WTC11 (cell line): ENCODE measurements around the gene PMF1. TPM values are rescaled to one million over a fixed set of nuclear protein-coding genes. Genes with fewer than 3 reads are reported as not detected.

Experiments
- ATAC-seq: fragments of 200-7000 bp; cut with Tn5 transposase; 2 replicates; pipeline ENCODE4 v1.10.0; 2021; ENCODE audit warnings: mild to moderate bottlenecking, moderate library complexity
- CTCF ChIA-PET: fragments of 300-600 bp; sonication (Branson Sonifier 250); formaldehyde crosslinking; loops from one replicate; lab custom pipeline; 2021; ENCODE audit warnings: antibody characterized with exemption; lab: Charles Lee
- POLR2A ChIA-PET: fragments of 350-600 bp; sonication (Branson Sonifier 250); formaldehyde crosslinking; loops from one replicate; lab custom pipeline; 2021; ENCODE audit warnings: antibody characterized with exemption; lab: Charles Lee
- DNase-seq: peaks from one replicate; pipeline ENCODE4 v3.0.0; 2021; ENCODE audit warnings: low spot score
- H3K27ac Mint-ChIP-seq: 2 replicates; pipeline ENCODE4 v1.8.0; 2021; ENCODE audit warnings: mixed read lengths
- H3K27me3 Mint-ChIP-seq: 2 replicates; pipeline ENCODE4 v1.8.0; 2021; ENCODE audit warnings: low read depth, mild to moderate bottlenecking, moderate library complexity, mixed read lengths
- H3K36me3 Mint-ChIP-seq: 2 replicates; pipeline ENCODE4 v1.8.0; 2021; ENCODE audit warnings: mixed read lengths
- H3K4me1 Mint-ChIP-seq: 2 replicates; pipeline ENCODE4 v1.8.0; 2022; ENCODE audit warnings: mixed read lengths
- H3K4me3 Mint-ChIP-seq: 2 replicates; pipeline ENCODE4 v1.8.0; 2021; ENCODE audit warnings: mild to moderate bottlenecking, moderate library complexity, mixed read lengths
- H3K9me3 Mint-ChIP-seq: 2 replicates; pipeline ENCODE4 v1.8.0; 2021; ENCODE audit warnings: mixed read lengths
- EMX1 ChIP-seq: fragments of 250-450 bp; sonication (Bioruptor Pico); IDR thresholded peaks from 2 replicates; pipeline ENCODE4 v1.8.0; 2021; ENCODE audit warnings: mild to moderate bottlenecking
- FOXK1 ChIP-seq: sonication (generic); formaldehyde crosslinking; IDR thresholded peaks from 2 replicates; pipeline ENCODE4 v1.8.0; 2022; ENCODE audit warnings: mild to moderate bottlenecking, moderate library complexity, missing genetic modification reagents
- GABPB1 ChIP-seq: sonication (generic); formaldehyde crosslinking; IDR thresholded peaks from 2 replicates; pipeline ENCODE4 v1.8.1; 2023; ENCODE audit warnings: mild to moderate bottlenecking, missing genetic modification reagents
- IRF2 ChIP-seq: sonication (generic); formaldehyde crosslinking; IDR thresholded peaks from 2 replicates; pipeline ENCODE4 v1.8.0; 2022; ENCODE audit warnings: low read depth, missing genetic modification reagents, borderline replicate concordance
- NFATC4 ChIP-seq: fragments of 250-450 bp; sonication (Bioruptor Pico); IDR thresholded peaks from 2 replicates; pipeline ENCODE4 v1.9.0; 2021; ENCODE audit warnings: mild to moderate bottlenecking
- RELA ChIP-seq: sonication (generic); formaldehyde crosslinking; IDR thresholded peaks from 2 replicates; pipeline ENCODE4 v1.8.1; 2022; ENCODE audit warnings: missing genetic modification reagents, mild to moderate bottlenecking, borderline replicate concordance
- ZNF232 ChIP-seq: sonication (generic); formaldehyde crosslinking; IDR thresholded peaks from 2 replicates; pipeline ENCODE4 v1.8.0; 2022; ENCODE audit warnings: mild to moderate bottlenecking, missing genetic modification reagents
- total RNA-seq: library from RNA; stranded (reverse); gene quantifications from 3 replicates; pipeline ENCODE4 v1.2.3, GENCODE V29; 2021
- TF ChIP-seq, protein P1 (sequence below): fragments of 250-450 bp; sonication (Bioruptor Pico); conservative IDR thresholded peaks from 2 replicates; pipeline ENCODE4 v1.9.0; 2021; ENCODE audit warnings: mild to moderate bottlenecking
- TF ChIP-seq, protein P2 (sequence below): fragments of 200-600 bp; IDR thresholded peaks from 2 replicates; pipeline ENCODE4 v1.8.0; 2022; ENCODE audit warnings: antibody characterized with exemption
- TF ChIP-seq, protein P3 (sequence below): sonication (generic); formaldehyde crosslinking; IDR thresholded peaks from 2 replicates; pipeline ENCODE4 v1.8.0; 2022; ENCODE audit warnings: mild to moderate bottlenecking, missing genetic modification reagents
- TF ChIP-seq, protein P4 (sequence below): fragments of 250-450 bp; sonication (Bioruptor Pico); IDR thresholded peaks from 2 replicates; pipeline ENCODE4 v1.9.0; 2021; ENCODE audit warnings: mild to moderate bottlenecking, borderline replicate concordance
- TF ChIP-seq, protein P5 (sequence below): sonication (generic); formaldehyde crosslinking; IDR thresholded peaks from 2 replicates; pipeline ENCODE4 v1.8.0; 2022; ENCODE audit warnings: mild to moderate bottlenecking, missing genetic modification reagents
- TF ChIP-seq, protein P6 (sequence below): sonication (generic); formaldehyde crosslinking; IDR thresholded peaks from 2 replicates; pipeline ENCODE4 v1.8.0; 2023; ENCODE audit warnings: mild to moderate bottlenecking, missing genetic modification reagents
- TF ChIP-seq, protein P7 (sequence below): sonication (generic); formaldehyde crosslinking; IDR thresholded peaks from 2 replicates; pipeline ENCODE4 v1.8.1; 2023; ENCODE audit warnings: mild to moderate bottlenecking, missing genetic modification reagents, borderline replicate concordance
- TF ChIP-seq, protein P8 (sequence below): fragments of 250-450 bp; sonication (Bioruptor Pico); IDR thresholded peaks from 2 replicates; pipeline ENCODE4 v1.9.0; 2021; ENCODE audit warnings: moderate library complexity, mild to moderate bottlenecking, inconsistent platforms, borderline replicate concordance

Gene PMF1
- total RNA-seq, 1 experiment from 2014 or later = 129 TPM

DNA sequence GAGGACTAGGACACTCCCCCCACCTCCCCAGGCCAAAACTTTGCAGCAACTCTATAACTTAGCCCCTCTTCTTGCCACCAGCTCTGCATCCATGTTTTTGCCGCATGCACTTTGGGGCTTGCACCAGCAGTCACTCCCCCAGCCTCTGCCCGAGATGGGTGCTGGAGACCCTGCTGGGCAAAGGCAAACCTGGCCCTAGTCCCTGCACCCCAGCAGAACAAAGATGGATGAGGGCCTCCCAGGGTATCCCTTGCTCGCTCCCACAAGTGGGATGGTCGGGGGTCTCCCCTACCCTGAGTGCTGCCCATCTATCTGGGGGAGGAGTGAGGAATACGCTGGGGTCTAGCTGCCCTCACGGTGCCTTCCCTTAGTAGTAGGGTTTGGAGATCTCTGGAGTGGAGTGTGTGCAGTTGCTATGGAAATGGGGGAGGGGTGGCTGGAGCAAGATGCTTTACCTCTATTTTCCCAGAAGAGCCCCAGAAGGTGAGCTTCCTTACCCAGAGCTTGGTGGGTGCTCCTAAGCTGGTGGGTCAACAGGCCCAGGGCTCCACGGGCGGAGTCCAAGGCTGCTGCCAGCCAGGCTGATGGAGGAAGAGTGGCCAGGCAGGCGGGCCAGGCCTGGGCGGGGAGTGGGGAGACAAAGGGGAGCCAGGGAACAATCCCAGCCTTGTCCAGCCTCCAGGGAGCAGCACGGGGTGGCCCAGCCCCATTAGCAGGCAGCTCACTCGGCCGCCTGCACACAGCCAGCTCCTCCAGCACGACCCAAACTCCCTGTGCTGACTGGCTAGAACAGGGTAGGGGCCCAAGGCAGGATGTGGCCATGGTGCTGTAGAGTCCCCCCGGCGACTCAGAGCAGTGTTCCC is 34.9 kb downstream of the PMF1 start, which contains the start of gene PAQR6:
PAQR6 (minus strand) TSS at position 597 of the 863 bp plus-strand sequence. CDS start 1,325 bp downstream, outside the sequence.
- ATAC-seq (peak; percentile 31), DNase-seq (peak; percentile 47)
- CTCF ChIA-PET = interaction anchor here (0.5 to 5.1 kb wide), 18 partner anchors 12 to 162 kb away, joined by 3 to 84 read pairs (median 3); partner anchors contain the start of gene SMG5
- Mint-ChIP-seq H3K4me1 (peaks cover 22% of the 10 kb centered on the region), H3K4me3 (no peak within 1 kb of the TSS), H3K36me3 (peaks cover 30% of the 10 kb centered on the region), H3K27ac (peak within 1 kb of the TSS; percentile 49), H3K27me3 (peaks cover 4% of the 10 kb centered on the region), H3K9me3 (no peaks in the 10 kb centered on the region)
- POLR2A ChIA-PET = interaction anchor here (0.6 to 1.2 kb wide), 3 partner anchors 34 to 980 kb away, joined by 3 to 4 read pairs (median 3); partner anchors contain the start of gene PMF1
- TF ChIP-seq IRF2 (CRISPR knock-in tag) (no peak), ZNF232 (no peak), RELA (CRISPR knock-in tag) (no peak), GABPB1 (no peak), FOXK1 (no peak), EMX1 (CRISPR knock-in tag) (no peak), NFATC4 (no peak)
- TF ChIP-seq, protein P1, sequence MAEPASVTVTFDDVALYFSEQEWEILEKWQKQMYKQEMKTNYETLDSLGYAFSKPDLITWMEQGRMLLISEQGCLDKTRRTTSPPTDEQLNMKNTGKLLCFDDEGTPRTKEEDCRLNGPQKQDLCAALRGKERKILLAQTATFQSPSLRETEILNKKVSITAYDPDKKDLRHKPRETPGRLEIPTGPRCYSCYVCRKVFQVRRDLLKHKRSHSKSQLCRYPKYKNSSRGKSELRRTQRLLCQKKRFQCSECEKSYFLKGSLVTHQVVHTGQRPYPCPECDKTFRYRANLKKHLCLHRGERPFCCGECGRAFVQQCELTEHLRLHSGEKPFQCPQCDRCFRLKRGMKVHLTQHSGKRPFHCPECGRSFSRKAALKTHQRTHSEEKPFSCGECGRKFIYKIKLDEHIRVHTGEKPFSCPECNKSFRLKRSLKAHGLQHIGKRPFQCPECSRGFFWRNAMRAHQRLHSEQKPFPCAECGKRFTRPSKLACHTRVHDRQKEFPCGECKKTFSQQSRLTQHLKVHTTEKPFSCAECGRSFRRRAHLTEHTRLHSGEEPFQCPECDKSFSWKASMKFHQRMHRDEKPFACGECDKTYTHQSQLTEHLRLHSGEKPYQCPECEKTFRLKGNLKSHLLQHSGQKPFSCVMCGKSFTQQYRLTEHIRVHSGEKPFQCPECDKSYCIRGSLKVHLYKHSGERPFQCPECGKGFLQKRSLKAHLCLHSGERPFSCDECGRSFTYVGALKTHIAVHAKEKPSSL (CRISPR knock-in tag) = no peak
- TF ChIP-seq, protein P2, sequence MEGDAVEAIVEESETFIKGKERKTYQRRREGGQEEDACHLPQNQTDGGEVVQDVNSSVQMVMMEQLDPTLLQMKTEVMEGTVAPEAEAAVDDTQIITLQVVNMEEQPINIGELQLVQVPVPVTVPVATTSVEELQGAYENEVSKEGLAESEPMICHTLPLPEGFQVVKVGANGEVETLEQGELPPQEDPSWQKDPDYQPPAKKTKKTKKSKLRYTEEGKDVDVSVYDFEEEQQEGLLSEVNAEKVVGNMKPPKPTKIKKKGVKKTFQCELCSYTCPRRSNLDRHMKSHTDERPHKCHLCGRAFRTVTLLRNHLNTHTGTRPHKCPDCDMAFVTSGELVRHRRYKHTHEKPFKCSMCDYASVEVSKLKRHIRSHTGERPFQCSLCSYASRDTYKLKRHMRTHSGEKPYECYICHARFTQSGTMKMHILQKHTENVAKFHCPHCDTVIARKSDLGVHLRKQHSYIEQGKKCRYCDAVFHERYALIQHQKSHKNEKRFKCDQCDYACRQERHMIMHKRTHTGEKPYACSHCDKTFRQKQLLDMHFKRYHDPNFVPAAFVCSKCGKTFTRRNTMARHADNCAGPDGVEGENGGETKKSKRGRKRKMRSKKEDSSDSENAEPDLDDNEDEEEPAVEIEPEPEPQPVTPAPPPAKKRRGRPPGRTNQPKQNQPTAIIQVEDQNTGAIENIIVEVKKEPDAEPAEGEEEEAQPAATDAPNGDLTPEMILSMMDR = no peak
- TF ChIP-seq, protein P3, sequence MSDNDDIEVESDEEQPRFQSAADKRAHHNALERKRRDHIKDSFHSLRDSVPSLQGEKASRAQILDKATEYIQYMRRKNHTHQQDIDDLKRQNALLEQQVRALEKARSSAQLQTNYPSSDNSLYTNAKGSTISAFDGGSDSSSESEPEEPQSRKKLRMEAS (CRISPR knock-in tag) = no peak
- TF ChIP-seq, protein P4, sequence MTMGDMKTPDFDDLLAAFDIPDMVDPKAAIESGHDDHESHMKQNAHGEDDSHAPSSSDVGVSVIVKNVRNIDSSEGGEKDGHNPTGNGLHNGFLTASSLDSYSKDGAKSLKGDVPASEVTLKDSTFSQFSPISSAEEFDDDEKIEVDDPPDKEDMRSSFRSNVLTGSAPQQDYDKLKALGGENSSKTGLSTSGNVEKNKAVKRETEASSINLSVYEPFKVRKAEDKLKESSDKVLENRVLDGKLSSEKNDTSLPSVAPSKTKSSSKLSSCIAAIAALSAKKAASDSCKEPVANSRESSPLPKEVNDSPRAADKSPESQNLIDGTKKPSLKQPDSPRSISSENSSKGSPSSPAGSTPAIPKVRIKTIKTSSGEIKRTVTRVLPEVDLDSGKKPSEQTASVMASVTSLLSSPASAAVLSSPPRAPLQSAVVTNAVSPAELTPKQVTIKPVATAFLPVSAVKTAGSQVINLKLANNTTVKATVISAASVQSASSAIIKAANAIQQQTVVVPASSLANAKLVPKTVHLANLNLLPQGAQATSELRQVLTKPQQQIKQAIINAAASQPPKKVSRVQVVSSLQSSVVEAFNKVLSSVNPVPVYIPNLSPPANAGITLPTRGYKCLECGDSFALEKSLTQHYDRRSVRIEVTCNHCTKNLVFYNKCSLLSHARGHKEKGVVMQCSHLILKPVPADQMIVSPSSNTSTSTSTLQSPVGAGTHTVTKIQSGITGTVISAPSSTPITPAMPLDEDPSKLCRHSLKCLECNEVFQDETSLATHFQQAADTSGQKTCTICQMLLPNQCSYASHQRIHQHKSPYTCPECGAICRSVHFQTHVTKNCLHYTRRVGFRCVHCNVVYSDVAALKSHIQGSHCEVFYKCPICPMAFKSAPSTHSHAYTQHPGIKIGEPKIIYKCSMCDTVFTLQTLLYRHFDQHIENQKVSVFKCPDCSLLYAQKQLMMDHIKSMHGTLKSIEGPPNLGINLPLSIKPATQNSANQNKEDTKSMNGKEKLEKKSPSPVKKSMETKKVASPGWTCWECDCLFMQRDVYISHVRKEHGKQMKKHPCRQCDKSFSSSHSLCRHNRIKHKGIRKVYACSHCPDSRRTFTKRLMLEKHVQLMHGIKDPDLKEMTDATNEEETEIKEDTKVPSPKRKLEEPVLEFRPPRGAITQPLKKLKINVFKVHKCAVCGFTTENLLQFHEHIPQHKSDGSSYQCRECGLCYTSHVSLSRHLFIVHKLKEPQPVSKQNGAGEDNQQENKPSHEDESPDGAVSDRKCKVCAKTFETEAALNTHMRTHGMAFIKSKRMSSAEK (CRISPR knock-in tag) = no peak
- TF ChIP-seq, protein P5, sequence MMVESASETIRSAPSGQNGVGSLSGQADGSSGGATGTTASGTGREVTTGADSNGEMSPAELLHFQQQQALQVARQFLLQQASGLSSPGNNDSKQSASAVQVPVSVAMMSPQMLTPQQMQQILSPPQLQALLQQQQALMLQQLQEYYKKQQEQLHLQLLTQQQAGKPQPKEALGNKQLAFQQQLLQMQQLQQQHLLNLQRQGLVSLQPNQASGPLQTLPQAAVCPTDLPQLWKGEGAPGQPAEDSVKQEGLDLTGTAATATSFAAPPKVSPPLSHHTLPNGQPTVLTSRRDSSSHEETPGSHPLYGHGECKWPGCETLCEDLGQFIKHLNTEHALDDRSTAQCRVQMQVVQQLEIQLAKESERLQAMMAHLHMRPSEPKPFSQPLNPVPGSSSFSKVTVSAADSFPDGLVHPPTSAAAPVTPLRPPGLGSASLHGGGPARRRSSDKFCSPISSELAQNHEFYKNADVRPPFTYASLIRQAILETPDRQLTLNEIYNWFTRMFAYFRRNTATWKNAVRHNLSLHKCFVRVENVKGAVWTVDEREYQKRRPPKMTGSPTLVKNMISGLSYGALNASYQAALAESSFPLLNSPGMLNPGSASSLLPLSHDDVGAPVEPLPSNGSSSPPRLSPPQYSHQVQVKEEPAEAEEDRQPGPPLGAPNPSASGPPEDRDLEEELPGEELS (CRISPR knock-in tag) = no peak
- TF ChIP-seq, protein P6, sequence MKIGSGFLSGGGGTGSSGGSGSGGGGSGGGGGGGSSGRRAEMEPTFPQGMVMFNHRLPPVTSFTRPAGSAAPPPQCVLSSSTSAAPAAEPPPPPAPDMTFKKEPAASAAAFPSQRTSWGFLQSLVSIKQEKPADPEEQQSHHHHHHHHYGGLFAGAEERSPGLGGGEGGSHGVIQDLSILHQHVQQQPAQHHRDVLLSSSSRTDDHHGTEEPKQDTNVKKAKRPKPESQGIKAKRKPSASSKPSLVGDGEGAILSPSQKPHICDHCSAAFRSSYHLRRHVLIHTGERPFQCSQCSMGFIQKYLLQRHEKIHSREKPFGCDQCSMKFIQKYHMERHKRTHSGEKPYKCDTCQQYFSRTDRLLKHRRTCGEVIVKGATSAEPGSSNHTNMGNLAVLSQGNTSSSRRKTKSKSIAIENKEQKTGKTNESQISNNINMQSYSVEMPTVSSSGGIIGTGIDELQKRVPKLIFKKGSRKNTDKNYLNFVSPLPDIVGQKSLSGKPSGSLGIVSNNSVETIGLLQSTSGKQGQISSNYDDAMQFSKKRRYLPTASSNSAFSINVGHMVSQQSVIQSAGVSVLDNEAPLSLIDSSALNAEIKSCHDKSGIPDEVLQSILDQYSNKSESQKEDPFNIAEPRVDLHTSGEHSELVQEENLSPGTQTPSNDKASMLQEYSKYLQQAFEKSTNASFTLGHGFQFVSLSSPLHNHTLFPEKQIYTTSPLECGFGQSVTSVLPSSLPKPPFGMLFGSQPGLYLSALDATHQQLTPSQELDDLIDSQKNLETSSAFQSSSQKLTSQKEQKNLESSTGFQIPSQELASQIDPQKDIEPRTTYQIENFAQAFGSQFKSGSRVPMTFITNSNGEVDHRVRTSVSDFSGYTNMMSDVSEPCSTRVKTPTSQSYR = no peak
- TF ChIP-seq, protein P7, sequence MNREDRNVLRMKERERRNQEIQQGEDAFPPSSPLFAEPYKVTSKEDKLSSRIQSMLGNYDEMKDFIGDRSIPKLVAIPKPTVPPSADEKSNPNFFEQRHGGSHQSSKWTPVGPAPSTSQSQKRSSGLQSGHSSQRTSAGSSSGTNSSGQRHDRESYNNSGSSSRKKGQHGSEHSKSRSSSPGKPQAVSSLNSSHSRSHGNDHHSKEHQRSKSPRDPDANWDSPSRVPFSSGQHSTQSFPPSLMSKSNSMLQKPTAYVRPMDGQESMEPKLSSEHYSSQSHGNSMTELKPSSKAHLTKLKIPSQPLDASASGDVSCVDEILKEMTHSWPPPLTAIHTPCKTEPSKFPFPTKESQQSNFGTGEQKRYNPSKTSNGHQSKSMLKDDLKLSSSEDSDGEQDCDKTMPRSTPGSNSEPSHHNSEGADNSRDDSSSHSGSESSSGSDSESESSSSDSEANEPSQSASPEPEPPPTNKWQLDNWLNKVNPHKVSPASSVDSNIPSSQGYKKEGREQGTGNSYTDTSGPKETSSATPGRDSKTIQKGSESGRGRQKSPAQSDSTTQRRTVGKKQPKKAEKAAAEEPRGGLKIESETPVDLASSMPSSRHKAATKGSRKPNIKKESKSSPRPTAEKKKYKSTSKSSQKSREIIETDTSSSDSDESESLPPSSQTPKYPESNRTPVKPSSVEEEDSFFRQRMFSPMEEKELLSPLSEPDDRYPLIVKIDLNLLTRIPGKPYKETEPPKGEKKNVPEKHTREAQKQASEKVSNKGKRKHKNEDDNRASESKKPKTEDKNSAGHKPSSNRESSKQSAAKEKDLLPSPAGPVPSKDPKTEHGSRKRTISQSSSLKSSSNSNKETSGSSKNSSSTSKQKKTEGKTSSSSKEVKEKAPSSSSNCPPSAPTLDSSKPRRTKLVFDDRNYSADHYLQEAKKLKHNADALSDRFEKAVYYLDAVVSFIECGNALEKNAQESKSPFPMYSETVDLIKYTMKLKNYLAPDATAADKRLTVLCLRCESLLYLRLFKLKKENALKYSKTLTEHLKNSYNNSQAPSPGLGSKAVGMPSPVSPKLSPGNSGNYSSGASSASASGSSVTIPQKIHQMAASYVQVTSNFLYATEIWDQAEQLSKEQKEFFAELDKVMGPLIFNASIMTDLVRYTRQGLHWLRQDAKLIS = no peak
- TF ChIP-seq, protein P8, sequence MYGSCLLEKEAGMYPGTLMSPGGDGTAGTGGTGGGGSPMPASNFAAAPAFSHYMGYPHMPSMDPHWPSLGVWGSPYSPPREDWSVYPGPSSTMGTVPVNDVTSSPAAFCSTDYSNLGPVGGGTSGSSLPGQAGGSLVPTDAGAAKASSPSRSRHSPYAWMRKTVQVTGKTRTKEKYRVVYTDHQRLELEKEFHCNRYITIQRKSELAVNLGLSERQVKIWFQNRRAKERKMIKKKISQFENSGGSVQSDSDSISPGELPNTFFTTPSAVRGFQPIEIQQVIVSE (CRISPR knock-in tag) = no peak
